A673 (cell line): Measurements from ENCODE around the gene SPATS1.

Experiments used
- CTCF ChIP-seq: fragments of 300-800, 200-600 bp; sonication (generic); conservative IDR thresholded peaks from 2 replicates; pipeline ENCODE4 v1.5.1; 2017; ENCODE audit warnings: low read depth, mild to moderate bottlenecking, antibody characterized with exemption, low read length, moderate library complexity, mixed read lengths
- EZH2 ChIP-seq: fragments of 200-600 bp; sonication (generic); IDR thresholded peaks from 2 replicates; pipeline ENCODE4 v1.6.1; 2017; ENCODE audit warnings: borderline replicate concordance, low read depth, mild to moderate bottlenecking, mixed read lengths, antibody characterized with exemption, low read length; ENCODE audit not compliant: poor library complexity, severe bottlenecking

DNA sequence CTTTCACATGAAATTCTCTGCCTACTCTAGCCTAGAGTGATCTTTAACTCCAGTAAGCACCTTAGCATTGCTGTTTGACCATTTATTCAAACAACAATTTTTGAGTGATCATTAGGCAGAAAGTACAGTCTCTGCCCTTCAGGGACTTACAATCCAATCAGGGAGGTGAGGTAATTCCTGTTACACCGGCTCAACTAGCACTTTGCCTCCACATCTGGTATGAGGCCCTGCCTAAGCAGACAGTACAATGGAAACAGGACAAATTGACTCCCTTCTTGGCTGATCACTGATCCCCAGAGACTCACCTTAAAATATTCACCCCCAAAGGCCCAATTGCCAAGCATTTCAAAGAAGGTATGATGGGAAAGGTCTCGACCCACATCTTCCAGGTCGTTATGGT, 30.7 kb upstream of the SPATS1 start:
- TF ChIP-seq CTCF (no peak), EZH2 (no peak)
